Measurements from ENCODE around the gene CAMKV. TPM values are rescaled to one million over a fixed set of nuclear protein-coding genes. Genes with fewer than 3 reads are reported as not detected.

Gene CAMKV
- total RNA-seq, 1 experiment from 2014 or later, result 0.10 TPM

- no peaks in the 10 kb centered on the region for H3K36me3 ChIP-seq (ENCODE audit: control insufficient read depth in 1 of 2, insufficient read depth in 2 of 2, low read length in 2 of 2)
- ChIA-PET RAD21 (ENCODE audit: low non-redundant PET in 1 of 2, low total read pairs in 2 of 2, uncharacterized antibody in 2 of 2, unreplicated experiment in 2 of 2) (no interaction called here), CTCF (interaction anchor here (0.6 kb wide), 1 partner anchor 41 kb away, joined by 3 read pairs; no protein-coding TSS in a partner anchor), POLR2A (interaction anchor here (0.9 to 8.4 kb wide), 2 partner anchors 8 to 20 kb away, joined by 3 to 43 read pairs; partner anchors contain the start of gene MST1R)
- no peaks in the 10 kb centered on the region for H3K9me2 ChIP-seq (ENCODE audit: insufficient read depth)
- no TSS peak for BruUV-seq (replicated peaks)
- no peak overlapping the region for H3K4me3 ChIP-seq (replicated peaks in 1 of 2; ENCODE audit: low read depth in 1 of 2, low read length in 2 of 2)
- no peaks in the 10 kb centered on the region for H3K27me3 ChIP-seq (ENCODE audit: insufficient read depth, low read length)
- no peaks in the 10 kb centered on the region for H3K9me3 ChIP-seq (ENCODE audit: control insufficient read depth in 1 of 2, insufficient read depth in 1 of 2, low read depth in 1 of 2, low read length in 2 of 2)
- TF ChIP-seq RAD21 (IDR thresholded peaks at IDR 0.05; ENCODE audit: low read depth) (no peak), POLR2AphosphoS5 (IDR thresholded peaks at IDR 0.05; ENCODE audit: low read depth, low read length) (peak; percentile 8; the same call in 1 of the 2 replicates), POLR2A (IDR thresholded peaks at IDR 0.05; ENCODE audit: borderline replicate concordance, extremely low read depth, insufficient read depth, insufficient read length) (no peak)
- no peaks in the 10 kb centered on the region for H4K20me1 ChIP-seq (ENCODE audit: insufficient read depth)
- ATAC-seq (peak; percentile 12; the same call in 1 of the 2 replicates), DNase-seq (ENCODE audit: low read depth, low spot score) (no peak)
- no peak overlapping the region for H2AFZ ChIP-seq (ENCODE audit: low read depth, low read length, poor library complexity, severe bottlenecking)
- intact Hi-C loops (cut with micrococcal nuclease), result no loop called here
- H3K4me1 ChIP-seq (ENCODE audit: control insufficient read depth in 1 of 2, insufficient read depth in 2 of 2, low read length in 2 of 2), result peaks cover 0 to 14% of the 10 kb centered on the region in 2 experiments; a peak in 1 of 4 replicates
- H3K27ac ChIP-seq (ENCODE audit: low read depth, low read length), result no peak overlapping the region
- H3K79me2 ChIP-seq (ENCODE audit: insufficient read depth, low read length), result no peaks in the 10 kb centered on the region
- no peak overlapping the region for H3K4me2 ChIP-seq (ENCODE audit: low read length)
- no peak overlapping the region for H3K9ac ChIP-seq (ENCODE audit: low read length)
Observed at GRCh38 chr3:49880581-49881315, 11.0 kb upstream of the CAMKV start.

- H3K4me3 ChIP-seq (replicated peaks in 1 of 2; ENCODE audit: low read depth in 1 of 2, low read length in 2 of 2), result no peak overlapping the region
- no peaks in the 10 kb centered on the region for H3K27me3 ChIP-seq (ENCODE audit: insufficient read depth, low read length)
- H3K9ac ChIP-seq (ENCODE audit: low read length), result no peak overlapping the region
- no peaks in the 10 kb centered on the region for H3K9me2 ChIP-seq (ENCODE audit: insufficient read depth)
- H3K36me3 ChIP-seq (ENCODE audit: control insufficient read depth in 1 of 2, insufficient read depth in 2 of 2, low read length in 2 of 2), result no peaks in the 10 kb centered on the region
- H3K4me2 ChIP-seq (ENCODE audit: low read length), result no peak overlapping the region
- TF ChIP-seq POLR2AphosphoS5 (IDR thresholded peaks at IDR 0.05; ENCODE audit: low read depth, low read length) (peak; percentile 38), CTCF (IDR thresholded peaks at IDR 0.05 in 2 of 3, conservative IDR thresholded peaks at IDR 0.05 in 1 of 3; ENCODE audit: borderline replicate concordance in 1 of 3, insufficient read depth in 1 of 3, low read depth in 2 of 3, low read length in 2 of 3) (no peak), FOSL1 (IDR thresholded peaks at IDR 0.05; ENCODE audit: low read depth) (no peak)
- no TSS peak for BruUV-seq (replicated peaks)
- intact Hi-C loops (cut with micrococcal nuclease), result no loop called here
- no peak overlapping the region for H2AFZ ChIP-seq (ENCODE audit: low read depth, low read length, poor library complexity, severe bottlenecking)
- no peaks in the 10 kb centered on the region for H4K20me1 ChIP-seq (ENCODE audit: insufficient read depth)
- DNase-seq (ENCODE audit: low read depth, low spot score), result no peak
- no peaks in the 10 kb centered on the region for H3K9me3 ChIP-seq (ENCODE audit: control insufficient read depth in 1 of 2, insufficient read depth in 1 of 2, low read depth in 1 of 2, low read length in 2 of 2)
- no peak for ATAC-seq
- H3K27ac ChIP-seq (ENCODE audit: low read depth, low read length), result no peak overlapping the region
- H3K79me2 ChIP-seq (ENCODE audit: insufficient read depth, low read length), result no peaks in the 10 kb centered on the region
- POLR2A ChIA-PET, result interaction anchor here (0.6 to 8.4 kb wide), 2 partner anchors 21 to 60 kb away, joined by 3 to 43 read pairs; partner anchors contain the start of genes MST1R and RBM6
- H3K4me1 ChIP-seq (ENCODE audit: control insufficient read depth in 1 of 2, insufficient read depth in 2 of 2, low read length in 2 of 2), result peaks cover 0 to 14% of the 10 kb centered on the region in 2 experiments; a peak in 1 of 4 replicates
- RAD21 ChIA-PET (ENCODE audit: low non-redundant PET in 1 of 2, low total read pairs in 2 of 2, uncharacterized antibody in 2 of 2, unreplicated experiment in 2 of 2), result no interaction called here
- CTCF ChIA-PET, result no interaction called here
Observed at GRCh38 chr3:49879721-49880120, 10.0 kb upstream of the CAMKV start.
